H1 (cell line): ENCODE measurements around the gene GNAO1. TPM values are rescaled to one million over a fixed set of nuclear protein-coding genes. Genes with fewer than 3 reads are reported as not detected.

Source experiments
- EGR1 ChIP-seq: IDR thresholded peaks from 2 replicates; pipeline ENCODE4 v1.6.1; 2011; ENCODE audit warnings: low read depth, low read length, borderline replicate concordance
- KDM1A ChIP-seq: fragments of 200-600, 300-600 bp; sonication (generic); IDR thresholded peaks from 2 replicates; pipeline ENCODE4 v1.7.1; 2016; ENCODE audit warnings: mild to moderate bottlenecking, low read length, borderline replicate concordance
- POLR2AphosphoS5 ChIP-seq: IDR thresholded peaks from 2 replicates; pipeline ENCODE4 v1.6.1; 2011; ENCODE audit warnings: low read depth, low read length
- SP2 ChIP-seq: IDR thresholded peaks from 2 replicates; pipeline ENCODE4 v1.6.1; 2012; ENCODE audit warnings: mild to moderate bottlenecking, low read length, inconsistent platforms
- polyA plus RNA-seq, 7 experiments: library from polyadenylated mRNA; depleted of rRNA in 3 of 7; stranded (reverse) in 5 of 7; unstranded in 2 of 7; fragments of >200 nt in 5 of 7; fragments of 200-250 nt in 2 of 7; gene quantifications; 1 replicate in 5 of 7; 2 replicates in 1 of 7; 4 replicates in 1 of 7; pipeline versions ENCODE4 v1.2.1 to v1.2.3, GENCODE V29; 2011 to 2013; ENCODE audit warnings: missing spikeins in 2 of 7, mixed read lengths in 2 of 7
- total RNA-seq: library from RNA; stranded (reverse); fragmentation: NEBNext Ultra II Directional; extraction: Animal tissue kit (Norgen Biotek cat#: 25700); gene quantifications from 2 replicates; pipeline ENCODE4 v1.2.1, GENCODE V29; 2021

GNAO1 gene
- total and polyA plus RNA-seq, 2 of the 8 experiments (the other 6 are each of a cell fraction or from before 2014, with no cell fraction given), result 6.7 to 34.4 TPM

- TF ChIP-seq KDM1A (no peak), POLR2AphosphoS5 (no peak), EGR1 (no peak), SP2 (no peak)
Measured at GRCh38 chr16:56315955-56316354, 124.7 kb downstream of the GNAO1 start (continued).
